ENCODE data around the gene FOXD1. TPM values are rescaled to one million over a fixed set of nuclear protein-coding genes. Genes with fewer than 3 reads are reported as not detected.

The FOXD1 gene
- total and polyA plus RNA-seq, 9 of the 15 experiments (the other 6 are each of a cell fraction or from before 2014, with no cell fraction given), result 0.03 to 0.40 (median 0.10) TPM; not detected in 4

GRCh38 chr5:73488806-73489205 is 40.2 kb upstream of the FOXD1 start (continued):
- TF ChIP-seq ZMIZ1 (IDR thresholded peaks at IDR 0.05; ENCODE audit: low read depth in 2 of 2, low read length in 2 of 2), result peak in 1 of 2 experiments; percentile 70; a peak in 1 of 4 replicates
- TF ChIP-seq FOXM1 (IDR thresholded peaks at IDR 0.05; ENCODE audit: low read depth), result peak; percentile 72; the same call in 1 of the 2 replicates
- no peak for TF ChIP-seq FOXM1 (CRISPR knock-in tag; IDR thresholded peaks at IDR 0.05; ENCODE audit: low read depth)
- TF ChIP-seq FOSL1 (tag; conservative IDR thresholded peaks at IDR 0.05), result peak; percentile 84
- peak; percentile 89 for TF ChIP-seq TEAD4 (IDR thresholded peaks at IDR 0.05; ENCODE audit: low read length)
- no peak for TF ChIP-seq TEAD4 (CRISPR knock-in tag; IDR thresholded peaks at IDR 0.05; ENCODE audit: borderline replicate concordance)
- peak; percentile 92 for TF ChIP-seq TCF3 (CRISPR knock-in tag; IDR thresholded peaks at IDR 0.05)
- TF ChIP-seq CREB1 (IDR thresholded peaks at IDR 0.05), result peak; percentile 54
- TF ChIP-seq CREB1 (CRISPR knock-in tag; IDR thresholded peaks at IDR 0.05), result no peak
- TF ChIP-seq SMARCE1 (IDR thresholded peaks at IDR 0.05), result peak; percentile 82
- peak; percentile 61 for TF ChIP-seq HMBOX1 (IDR thresholded peaks at IDR 0.05)
- 0 out of 4 replicates have a peak, but pooled peaks of 1 of the 2 experiments have one; percentile 16 for TF ChIP-seq FOXA3 (CRISPR knock-in tag; conservative IDR thresholded peaks at IDR 0.05 in 1 of 2, IDR thresholded peaks at IDR 0.05 in 1 of 2)
- peak; percentile 57; the same call in 1 of the 2 replicates for TF ChIP-seq POLR2AphosphoS5 (IDR thresholded peaks at IDR 0.05; ENCODE audit: control insufficient read depth, insufficient read depth, low read depth, low read length)
- peak; percentile 72; the same call in 1 of the 2 replicates for TF ChIP-seq ARID3A (IDR thresholded peaks at IDR 0.05; ENCODE audit: borderline replicate concordance, low read depth, low read length)
- TF ChIP-seq NR4A1 (CRISPR knock-in tag; IDR thresholded peaks at IDR 0.05), result no peak
- 0 out of 2 replicates have a peak, but pooled peaks have one; percentile 0 for TF ChIP-seq NR4A1 (tag; IDR thresholded peaks at IDR 0.05)
- TF ChIP-seq KLF16 (IDR thresholded peaks at IDR 0.05), result peak; percentile 55; the same call in 1 of the 2 replicates
- TF ChIP-seq SREBF1 (IDR thresholded peaks at IDR 0.05; ENCODE audit: borderline replicate concordance, low read depth, low read length), result no peak
- TF ChIP-seq MCM3 (IDR thresholded peaks at IDR 0.05), result no peak
- peak; percentile 85 for TF ChIP-seq NCOR1 (IDR thresholded peaks at IDR 0.05)
- 0 out of 4 replicates have a peak, but pooled peaks of 1 of the 2 experiments have one; percentile 36 for TF ChIP-seq ARNT (IDR thresholded peaks at IDR 0.05)
- TF ChIP-seq TBP (optimal IDR thresholded peaks at IDR 0.05; ENCODE audit: low read depth, low read length), result peak; percentile 39
- TF ChIP-seq NBN (IDR thresholded peaks at IDR 0.05; ENCODE audit: low read depth), result 0 out of 2 replicates have a peak, but pooled peaks have one; percentile 53
- no peak for TF ChIP-seq USF2 (CRISPR knock-in tag; IDR thresholded peaks at IDR 0.05)

All from K562 (cell line).